HEK293 (cell line): ENCODE measurements around the gene VEZF1.

Experiments used
- ELK4 ChIP-seq: IDR thresholded peaks from 2 replicates; pipeline ENCODE4 v1.6.1; 2011; ENCODE audit warnings: mild to moderate bottlenecking, low read depth, low read length, borderline replicate concordance
- KLF10 ChIP-seq: fragments of 450-650 bp; IDR thresholded peaks from 2 replicates; pipeline ENCODE4 v1.5.1; 2018; ENCODE audit warnings: missing biosample characterization, mild to moderate bottlenecking, missing genetic modification characterization
- SALL2 ChIP-seq: fragments of 450-650 bp; formaldehyde crosslinking; IDR thresholded peaks from 2 replicates; pipeline ENCODE4 v1.5.0; 2017; ENCODE audit warnings: missing biosample characterization, mild to moderate bottlenecking, missing genetic modification characterization, borderline replicate concordance
- SETDB1 ChIP-seq: IDR thresholded peaks from one replicate; pipeline ENCODE4 v1.6.1; 2017; ENCODE audit warnings: mild to moderate bottlenecking, low read length, moderate library complexity, mixed read lengths; ENCODE audit not compliant: insufficient read length
- ZBTB8A ChIP-seq: fragments of 450-650 bp; formaldehyde crosslinking; IDR thresholded peaks from 2 replicates; pipeline ENCODE4 v1.5.1; 2016; ENCODE audit warnings: missing biosample characterization, missing genetic modification characterization
- ZNF112 ChIP-seq: fragments of 450-650 bp; formaldehyde crosslinking; IDR thresholded peaks from 2 replicates; pipeline ENCODE4 v1.5.0; 2017; ENCODE audit warnings: missing biosample characterization, missing genetic modification characterization
- ZNF138 ChIP-seq: fragments of 450-650 bp; formaldehyde crosslinking; IDR thresholded peaks from 2 replicates; pipeline ENCODE4 v1.5.1; 2016; ENCODE audit warnings: missing biosample characterization, missing genetic modification characterization, borderline replicate concordance
- ZNF211 ChIP-seq: fragments of 450-650 bp; formaldehyde crosslinking; IDR thresholded peaks from 2 replicates; pipeline ENCODE4 v1.5.1; 2016; ENCODE audit warnings: low read depth, missing biosample characterization, missing genetic modification characterization
- ZNF221 ChIP-seq: fragments of 450-650 bp; formaldehyde crosslinking; IDR thresholded peaks from 2 replicates; pipeline ENCODE4 v1.5.1; 2017; ENCODE audit warnings: missing biosample characterization, missing genetic modification characterization, borderline replicate concordance
- ZNF274 ChIP-seq, 2 experiments: fragments of 200-500 bp in 1 of 2; fragments of 450-650 bp in 1 of 2; sonication (Bioruptor generic) in 1 of 2; formaldehyde crosslinking in 1 of 2; IDR thresholded peaks; 2 replicates each; pipeline versions ENCODE4 v1.5.1 to v1.6.1; 2014 to 2016; ENCODE audit warnings: borderline replicate concordance in 1 of 2, inconsistent platforms in 1 of 2, low read length in 1 of 2, missing biosample characterization in 1 of 2, missing genetic modification characterization in 1 of 2
- ZNF362 ChIP-seq: fragments of 450-650 bp; formaldehyde crosslinking; IDR thresholded peaks from 2 replicates; pipeline ENCODE4 v1.5.1; 2016; ENCODE audit warnings: missing biosample characterization, missing genetic modification characterization
- ZNF426 ChIP-seq: fragments of 450-650 bp; formaldehyde crosslinking; IDR thresholded peaks from 2 replicates; pipeline ENCODE4 v1.5.1; 2017; ENCODE audit warnings: missing biosample characterization, missing genetic modification characterization, mild to moderate bottlenecking, inconsistent platforms, moderate library complexity
- ZNF555 ChIP-seq: fragments of 450-650 bp; formaldehyde crosslinking; conservative IDR thresholded peaks from 2 replicates; pipeline ENCODE4 v1.5.1; 2017; ENCODE audit warnings: missing biosample characterization, mild to moderate bottlenecking, missing genetic modification characterization, inconsistent platforms
- ZNF561 ChIP-seq: fragments of 450-650 bp; IDR thresholded peaks from 2 replicates; pipeline ENCODE4 v1.5.1; 2018; ENCODE audit warnings: missing biosample characterization, missing genetic modification characterization, borderline replicate concordance
- ZNF610 ChIP-seq: fragments of 450-650 bp; formaldehyde crosslinking; IDR thresholded peaks from 2 replicates; pipeline ENCODE4 v1.5.1; 2016; ENCODE audit warnings: missing biosample characterization, missing genetic modification characterization, borderline replicate concordance
- ZNF654 ChIP-seq: fragments of 450-650 bp; formaldehyde crosslinking; IDR thresholded peaks from 2 replicates; pipeline ENCODE4 v1.5.1; 2016; ENCODE audit warnings: low read depth, missing biosample characterization, missing genetic modification characterization
- ZNF658 ChIP-seq: fragments of 450-650 bp; formaldehyde crosslinking; IDR thresholded peaks from 2 replicates; pipeline ENCODE4; 2016; ENCODE audit warnings: missing biosample characterization, missing genetic modification characterization
- ZNF677 ChIP-seq: fragments of 450-650 bp; IDR thresholded peaks from 2 replicates; pipeline ENCODE4 v1.5.0; 2018; ENCODE audit warnings: missing biosample characterization, mild to moderate bottlenecking, missing genetic modification characterization, moderate library complexity
- ZNF76 ChIP-seq: fragments of 450-650 bp; formaldehyde crosslinking; IDR thresholded peaks from 2 replicates; pipeline ENCODE4; 2016; ENCODE audit warnings: low read depth, missing biosample characterization, missing genetic modification characterization, borderline replicate concordance
- ZNF776 ChIP-seq: fragments of 450-650 bp; formaldehyde crosslinking; IDR thresholded peaks from 2 replicates; pipeline ENCODE4 v1.5.0; 2017; ENCODE audit warnings: missing biosample characterization, missing genetic modification characterization, borderline replicate concordance
- ZNF792 ChIP-seq: fragments of 450-650 bp; formaldehyde crosslinking; IDR thresholded peaks from 2 replicates; pipeline ENCODE4 v1.5.1; 2016; ENCODE audit warnings: missing biosample characterization, missing genetic modification characterization
- ZNF843 ChIP-seq: fragments of 450-650 bp; formaldehyde crosslinking; IDR thresholded peaks from 2 replicates; pipeline ENCODE4 v1.5.1; 2016; ENCODE audit warnings: missing biosample characterization, missing genetic modification characterization
- ZSCAN23 ChIP-seq: fragments of 450-650 bp; formaldehyde crosslinking; IDR thresholded peaks from 2 replicates; pipeline ENCODE4 v1.5.1; 2016; ENCODE audit warnings: missing biosample characterization, missing genetic modification characterization
- TF ChIP-seq, protein P1 (sequence below): fragments of 450-650 bp; formaldehyde crosslinking; conservative IDR thresholded peaks from 2 replicates; pipeline ENCODE4 v1.5.1; 2016; ENCODE audit warnings: low read depth, missing biosample characterization, missing genetic modification characterization
- TF ChIP-seq, protein P2 (sequence below): fragments of 450-650 bp; formaldehyde crosslinking; IDR thresholded peaks from 2 replicates; pipeline ENCODE4 v1.5.0; 2017; ENCODE audit warnings: missing biosample characterization, missing genetic modification characterization, borderline replicate concordance
- TF ChIP-seq, protein P3 (sequence below): fragments of 450-650 bp; formaldehyde crosslinking; IDR thresholded peaks from 2 replicates; pipeline ENCODE4 v1.5.1; 2017; ENCODE audit warnings: missing biosample characterization, missing genetic modification characterization

VEZF1 gene

GRCh38 chr17:57954397-57955182 lies 33.5 kb downstream of the VEZF1 start (continued):
- TF ChIP-seq ZNF426 (tag by site-specific recombination) (no peak), ZNF112 (no peak), ZBTB8A (tag by site-specific recombination) (peak; percentile 99), ZNF654 (tag by site-specific recombination) (no peak), ZNF138 (no peak), ZNF76 (tag by site-specific recombination) (peak; percentile 76), ZNF555 (tag by site-specific recombination) (no peak), ELK4 (no peak), ZNF221 (tag by site-specific recombination) (no peak), ZNF274 (IDR thresholded peaks at IDR 0.05; ENCODE audit: low read length) (no peak), ZNF274 (tag by site-specific recombination; IDR thresholded peaks at IDR 0.05; ENCODE audit: borderline replicate concordance) (no peak), ZNF843 (tag by site-specific recombination) (peak; percentile 50; the same call in 1 of the 2 replicates), ZNF658 (tag by site-specific recombination) (no peak), SETDB1 (no peak), ZSCAN23 (tag by site-specific recombination) (no peak), ZNF211 (tag by site-specific recombination) (no peak), ZNF561 (tag by site-specific recombination) (peak; percentile 56; the same call in 1 of the 2 replicates), SALL2 (tag by site-specific recombination) (no peak), ZNF610 (tag by site-specific recombination) (peak; percentile 26; the same call in 1 of the 2 replicates), KLF10 (tag by site-specific recombination) (peak; percentile 78), ZNF362 (tag by site-specific recombination) (no peak), ZNF776 (tag by site-specific recombination) (no peak), ZNF792 (tag by site-specific recombination) (no peak), ZNF677 (tag by site-specific recombination) (no peak)
- TF ChIP-seq, protein P1, sequence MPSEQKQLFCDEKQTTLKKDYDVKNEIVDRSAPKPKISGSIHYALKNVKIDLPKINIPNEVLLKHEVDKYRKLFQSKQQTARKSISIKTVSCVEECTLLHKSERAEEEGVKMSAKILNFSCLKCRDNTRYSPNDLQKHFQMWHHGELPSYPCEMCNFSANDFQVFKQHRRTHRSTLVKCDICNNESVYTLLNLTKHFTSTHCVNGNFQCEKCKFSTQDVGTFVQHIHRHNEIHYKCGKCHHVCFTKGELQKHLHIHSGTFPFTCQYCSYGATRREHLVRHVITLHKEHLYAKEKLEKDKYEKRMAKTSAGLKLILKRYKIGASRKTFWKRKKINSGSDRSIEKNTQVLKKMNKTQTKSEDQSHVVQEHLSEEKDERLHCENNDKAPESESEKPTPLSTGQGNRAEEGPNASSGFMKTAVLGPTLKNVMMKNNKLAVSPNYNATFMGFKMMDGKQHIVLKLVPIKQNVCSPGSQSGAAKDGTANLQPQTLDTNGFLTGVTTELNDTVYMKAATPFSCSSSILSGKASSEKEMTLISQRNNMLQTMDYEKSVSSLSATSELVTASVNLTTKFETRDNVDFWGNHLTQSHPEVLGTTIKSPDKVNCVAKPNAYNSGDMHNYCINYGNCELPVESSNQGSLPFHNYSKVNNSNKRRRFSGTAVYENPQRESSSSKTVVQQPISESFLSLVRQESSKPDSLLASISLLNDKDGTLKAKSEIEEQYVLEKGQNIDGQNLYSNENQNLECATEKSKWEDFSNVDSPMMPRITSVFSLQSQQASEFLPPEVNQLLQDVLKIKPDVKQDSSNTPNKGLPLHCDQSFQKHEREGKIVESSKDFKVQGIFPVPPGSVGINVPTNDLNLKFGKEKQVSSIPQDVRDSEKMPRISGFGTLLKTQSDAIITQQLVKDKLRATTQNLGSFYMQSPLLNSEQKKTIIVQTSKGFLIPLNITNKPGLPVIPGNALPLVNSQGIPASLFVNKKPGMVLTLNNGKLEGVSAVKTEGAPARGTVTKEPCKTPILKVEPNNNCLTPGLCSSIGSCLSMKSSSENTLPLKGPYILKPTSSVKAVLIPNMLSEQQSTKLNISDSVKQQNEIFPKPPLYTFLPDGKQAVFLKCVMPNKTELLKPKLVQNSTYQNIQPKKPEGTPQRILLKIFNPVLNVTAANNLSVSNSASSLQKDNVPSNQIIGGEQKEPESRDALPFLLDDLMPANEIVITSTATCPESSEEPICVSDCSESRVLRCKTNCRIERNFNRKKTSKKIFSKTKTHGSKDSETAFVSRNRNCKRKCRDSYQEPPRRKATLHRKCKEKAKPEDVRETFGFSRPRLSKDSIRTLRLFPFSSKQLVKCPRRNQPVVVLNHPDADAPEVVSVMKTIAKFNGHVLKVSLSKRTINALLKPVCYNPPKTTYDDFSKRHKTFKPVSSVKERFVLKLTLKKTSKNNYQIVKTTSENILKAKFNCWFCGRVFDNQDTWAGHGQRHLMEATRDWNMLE (tag by site-specific recombination): no peak
- TF ChIP-seq, protein P2, sequence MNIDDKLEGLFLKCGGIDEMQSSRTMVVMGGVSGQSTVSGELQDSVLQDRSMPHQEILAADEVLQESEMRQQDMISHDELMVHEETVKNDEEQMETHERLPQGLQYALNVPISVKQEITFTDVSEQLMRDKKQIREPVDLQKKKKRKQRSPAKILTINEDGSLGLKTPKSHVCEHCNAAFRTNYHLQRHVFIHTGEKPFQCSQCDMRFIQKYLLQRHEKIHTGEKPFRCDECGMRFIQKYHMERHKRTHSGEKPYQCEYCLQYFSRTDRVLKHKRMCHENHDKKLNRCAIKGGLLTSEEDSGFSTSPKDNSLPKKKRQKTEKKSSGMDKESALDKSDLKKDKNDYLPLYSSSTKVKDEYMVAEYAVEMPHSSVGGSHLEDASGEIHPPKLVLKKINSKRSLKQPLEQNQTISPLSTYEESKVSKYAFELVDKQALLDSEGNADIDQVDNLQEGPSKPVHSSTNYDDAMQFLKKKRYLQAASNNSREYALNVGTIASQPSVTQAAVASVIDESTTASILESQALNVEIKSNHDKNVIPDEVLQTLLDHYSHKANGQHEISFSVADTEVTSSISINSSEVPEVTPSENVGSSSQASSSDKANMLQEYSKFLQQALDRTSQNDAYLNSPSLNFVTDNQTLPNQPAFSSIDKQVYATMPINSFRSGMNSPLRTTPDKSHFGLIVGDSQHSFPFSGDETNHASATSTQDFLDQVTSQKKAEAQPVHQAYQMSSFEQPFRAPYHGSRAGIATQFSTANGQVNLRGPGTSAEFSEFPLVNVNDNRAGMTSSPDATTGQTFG (tag by site-specific recombination): no peak
- TF ChIP-seq, protein P3, sequence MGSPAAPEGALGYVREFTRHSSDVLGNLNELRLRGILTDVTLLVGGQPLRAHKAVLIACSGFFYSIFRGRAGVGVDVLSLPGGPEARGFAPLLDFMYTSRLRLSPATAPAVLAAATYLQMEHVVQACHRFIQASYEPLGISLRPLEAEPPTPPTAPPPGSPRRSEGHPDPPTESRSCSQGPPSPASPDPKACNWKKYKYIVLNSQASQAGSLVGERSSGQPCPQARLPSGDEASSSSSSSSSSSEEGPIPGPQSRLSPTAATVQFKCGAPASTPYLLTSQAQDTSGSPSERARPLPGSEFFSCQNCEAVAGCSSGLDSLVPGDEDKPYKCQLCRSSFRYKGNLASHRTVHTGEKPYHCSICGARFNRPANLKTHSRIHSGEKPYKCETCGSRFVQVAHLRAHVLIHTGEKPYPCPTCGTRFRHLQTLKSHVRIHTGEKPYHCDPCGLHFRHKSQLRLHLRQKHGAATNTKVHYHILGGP (tag by site-specific recombination): no peak
- TF ChIP-seq, all 188 proteins: peak for 55
